Caco-2 (cell line): Measurements from ENCODE around the gene CDC42EP3. TPM values are rescaled to one million over a fixed set of nuclear protein-coding genes. Genes with fewer than 3 reads are reported as not detected.

Experiments used
- BruUV-seq: library from RNA; stranded (reverse); fragments of 400-500 nt; replicated peaks from 2 replicates; lab custom pipeline; 2021; lab: Mats Ljungman, UMichigan
- CTCF ChIA-PET: fragments of 300-600 bp; sonication (Branson Sonifier 250); formaldehyde crosslinking; loops from one replicate; lab custom pipeline; 2022; ENCODE audit warnings: antibody characterized with exemption; lab: Charles Lee
- POLR2A ChIA-PET: fragments of 300-600 bp; sonication (Branson Sonifier 250); formaldehyde crosslinking; loops from one replicate; lab custom pipeline; 2022; ENCODE audit warnings: antibody characterized with exemption; lab: Charles Lee
- DNase-seq, 2 experiments: peaks; one replicate each; pipeline versions ENCODE4 v3.0.0 to v3.0.0-alpha.2; 2020 to 2022
- H3K27me3 ChIP-seq: replicated peaks from 2 replicates; pipeline ENCODE4 v1.6.0; 2011; ENCODE audit warnings: low read length; ENCODE audit not compliant: control insufficient read depth, insufficient read depth
- H3K36me3 ChIP-seq: 2 replicates; pipeline ENCODE4 v1.5.1; 2011; ENCODE audit warnings: low read length; ENCODE audit not compliant: control insufficient read depth, insufficient read depth
- H3K4me1 ChIP-seq: fragments of 250-450 bp; sonication (Bioruptor Pico); 2 replicates; pipeline ENCODE4 v1.5.1; 2020; ENCODE audit warnings: mild to moderate bottlenecking
- H3K4me3 ChIP-seq: 2 replicates; pipeline ENCODE4 v1.5.1; 2011; ENCODE audit warnings: low read depth, mild to moderate bottlenecking, control low read depth, low read length
- H3K9me3 ChIP-seq: fragments of 250-450 bp; sonication (Bioruptor Pico); 2 replicates; pipeline ENCODE4 v1.5.1; 2020; ENCODE audit warnings: mild to moderate bottlenecking, moderate library complexity
- H3K27ac Mint-ChIP-seq: one replicate; pipeline ENCODE4 v1.8.0; 2022; ENCODE audit warnings: mixed read lengths; ENCODE audit not compliant: unreplicated experiment
- H3K27me3 Mint-ChIP-seq: one replicate; pipeline ENCODE4 v1.8.0; 2022; ENCODE audit warnings: mixed read lengths; ENCODE audit not compliant: insufficient read depth, unreplicated experiment
- H3K36me3 Mint-ChIP-seq: one replicate; pipeline ENCODE4 v1.8.0; 2022; ENCODE audit warnings: mild to moderate bottlenecking, mixed read lengths; ENCODE audit not compliant: insufficient read depth, unreplicated experiment
- H3K4me1 Mint-ChIP-seq: one replicate; pipeline ENCODE4 v1.8.0; 2022; ENCODE audit warnings: low read depth, mixed read lengths; ENCODE audit not compliant: unreplicated experiment
- H3K4me3 Mint-ChIP-seq: one replicate; pipeline ENCODE4 v1.8.0; 2022; ENCODE audit warnings: mild to moderate bottlenecking, moderate library complexity, mixed read lengths; ENCODE audit not compliant: unreplicated experiment
- H3K9me3 Mint-ChIP-seq: one replicate; pipeline ENCODE4 v1.8.0; 2022; ENCODE audit warnings: mixed read lengths; ENCODE audit not compliant: unreplicated experiment
- CTCF ChIP-seq, 2 experiments: fragments of 200-600 bp in 1 of 2; IDR thresholded peaks; 1 replicate in 1 of 2; 2 replicates in 1 of 2; pipeline versions ENCODE4 v1.5.1 to v1.8.0; 2011 to 2022; ENCODE audit warnings: antibody characterized with exemption in 1 of 2, control low read depth in 1 of 2, inconsistent platforms in 1 of 2, low read depth in 1 of 2, low read length in 1 of 2, mild to moderate bottlenecking in 1 of 2, moderate library complexity in 1 of 2; ENCODE audit not compliant: insufficient read depth in 1 of 2, severe bottlenecking in 1 of 2, unreplicated experiment in 1 of 2
- intact Hi-C: fragments of 100-400 bp; cut with micrococcal nuclease; formaldehyde crosslinking; loops from one replicate; pipeline ENCODE4 v1.10.0; 2022; ENCODE audit not compliant: unreplicated experiment
- total RNA-seq: library from RNA; stranded (reverse); gene quantifications from 2 replicates; pipeline ENCODE4 v1.2.3, GENCODE V29; 2022

Gene CDC42EP3
- total RNA-seq, 1 experiment from 2014 or later, result 95.8 TPM

DNA sequence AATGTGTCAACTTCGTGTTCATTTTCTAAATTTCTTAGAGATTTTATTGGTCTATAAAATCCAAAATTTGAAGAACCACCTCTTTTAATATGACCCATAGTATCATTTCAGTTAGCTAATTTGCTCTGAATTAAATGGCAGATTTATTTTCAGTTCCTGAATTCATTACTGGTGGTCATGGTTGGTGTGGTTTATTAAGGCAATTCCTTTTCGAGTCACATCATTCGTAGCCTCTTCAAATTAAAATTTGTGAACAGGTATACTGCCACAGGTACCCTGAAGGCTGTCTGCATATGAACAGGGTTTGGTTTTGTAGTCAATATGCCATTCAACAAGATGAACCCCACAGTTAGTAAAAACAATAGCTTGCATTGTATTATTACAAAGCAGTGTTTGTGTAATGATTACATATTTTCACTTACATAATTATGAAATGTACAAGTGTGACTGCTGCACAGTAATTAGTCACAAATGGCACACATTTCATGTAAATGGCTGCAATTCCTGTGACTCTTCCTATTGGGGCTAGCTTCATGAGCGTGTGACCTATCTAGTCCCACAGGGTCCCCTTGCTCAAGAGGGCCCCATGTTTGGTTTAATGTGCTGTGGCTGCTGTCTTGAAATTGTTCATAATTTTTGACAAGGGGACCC, 48.9 kb downstream of the CDC42EP3 start:
- Mint-ChIP-seq H3K27me3 (no peaks in the 10 kb centered on the region), H3K27ac (no peak overlapping the region), H3K9me3 (peaks cover 9% of the 10 kb centered on the region), H3K36me3 (no peaks in the 10 kb centered on the region), H3K4me3 (no peak overlapping the region), H3K4me1 (peaks cover 6% of the 10 kb centered on the region)
- no peaks in the 10 kb centered on the region for H3K36me3 ChIP-seq
- no peaks in the 10 kb centered on the region for H3K27me3 ChIP-seq
- TF ChIP-seq CTCF (IDR thresholded peaks at IDR 0.05; ENCODE audit: insufficient read depth in 1 of 2, low read depth in 1 of 2, low read length in 1 of 2, severe bottlenecking in 1 of 2, unreplicated experiment in 1 of 2), result no peak
- no TSS peak for BruUV-seq
- intact Hi-C loops, result no loop called here
- H3K4me3 ChIP-seq, result no peak overlapping the region
- ChIA-PET POLR2A (no interaction called here), CTCF (no interaction called here)
- H3K9me3 ChIP-seq, result no peaks in the 10 kb centered on the region
- no peaks in the 10 kb centered on the region for H3K4me1 ChIP-seq
- DNase-seq, result no peak

DNA sequence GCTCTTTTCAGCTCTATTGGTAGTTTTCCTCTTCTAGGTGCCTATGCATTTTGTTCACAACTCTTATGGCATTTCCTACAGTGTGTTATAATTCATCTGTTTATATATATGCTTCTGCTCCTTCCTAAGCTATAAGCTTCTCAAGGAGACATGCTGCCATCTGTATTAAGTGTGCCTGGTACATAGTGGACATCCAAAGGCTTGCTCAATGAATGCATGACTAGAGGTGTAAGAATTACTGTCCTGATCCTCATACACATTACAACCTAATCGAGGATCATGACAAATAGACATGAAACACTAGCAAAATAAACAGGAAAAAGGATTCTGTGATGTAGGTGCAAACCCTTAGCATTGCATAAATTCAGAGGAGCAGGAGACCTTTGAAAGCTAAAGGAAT, 50.2 kb downstream of the CDC42EP3 start:
- no peak for TF ChIP-seq CTCF (IDR thresholded peaks at IDR 0.05; ENCODE audit: insufficient read depth in 1 of 2, low read depth in 1 of 2, low read length in 1 of 2, severe bottlenecking in 1 of 2, unreplicated experiment in 1 of 2)
- H3K4me3 ChIP-seq, result no peak overlapping the region
- DNase-seq, result no peak
- intact Hi-C loops, result no loop called here
- no peaks in the 10 kb centered on the region for H3K9me3 ChIP-seq
- BruUV-seq, result no TSS peak
- CTCF ChIA-PET, result no interaction called here
- POLR2A ChIA-PET, result no interaction called here
- H3K27me3 ChIP-seq, result no peaks in the 10 kb centered on the region
- Mint-ChIP-seq H3K4me3 (no peak overlapping the region), H3K4me1 (peaks cover 6% of the 10 kb centered on the region), H3K27ac (no peak overlapping the region), H3K9me3 (peaks cover 9% of the 10 kb centered on the region), H3K36me3 (no peaks in the 10 kb centered on the region), H3K27me3 (no peaks in the 10 kb centered on the region)
- no peaks in the 10 kb centered on the region for H3K36me3 ChIP-seq
- H3K4me1 ChIP-seq, result no peaks in the 10 kb centered on the region

GRCh38 chr2:37619959-37620300, 51.5 kb downstream of the CDC42EP3 start:
- no peaks in the 10 kb centered on the region for H3K27me3 ChIP-seq
- no TSS peak for BruUV-seq
- H3K4me1 ChIP-seq, result no peaks in the 10 kb centered on the region
- H3K9me3 Mint-ChIP-seq, result peaks cover 9% of the 10 kb centered on the region
- intact Hi-C loops, result no loop called here
- no peaks in the 10 kb centered on the region for H3K9me3 ChIP-seq
- H3K4me3 Mint-ChIP-seq, result no peak overlapping the region
- H3K4me3 ChIP-seq, result no peak overlapping the region
- no peak for TF ChIP-seq CTCF (IDR thresholded peaks at IDR 0.05; ENCODE audit: insufficient read depth in 1 of 2, low read depth in 1 of 2, low read length in 1 of 2, severe bottlenecking in 1 of 2, unreplicated experiment in 1 of 2)
- peaks cover 5% of the 10 kb centered on the region for H3K4me1 Mint-ChIP-seq
- ChIA-PET CTCF (no interaction called here), POLR2A (no interaction called here)
- H3K27me3 Mint-ChIP-seq, result no peaks in the 10 kb centered on the region
- H3K36me3 ChIP-seq, result no peaks in the 10 kb centered on the region
- H3K27ac Mint-ChIP-seq, result no peak overlapping the region
- no peak for DNase-seq
- H3K36me3 Mint-ChIP-seq, result no peaks in the 10 kb centered on the region
